OCI-LY3 (cell line): ENCODE data around the gene FAAP20.

ENCODE experiments used
- EZH2phosphoT487 ChIP-seq: fragments of 200-600 bp; shearing (Covaris generic); IDR thresholded peaks from 2 replicates; pipeline ENCODE4 v1.6.1; 2018; ENCODE audit warnings: antibody characterized with exemption, mixed run types, low read depth
- TF ChIP-seq, protein P1 (sequence below): fragments of 200-600, 300-600 bp; sonication (generic); IDR thresholded peaks from 2 replicates; pipeline ENCODE4 v1.5.1; 2014; ENCODE audit warnings: antibody characterized with exemption, low read length, low read depth

DNA sequence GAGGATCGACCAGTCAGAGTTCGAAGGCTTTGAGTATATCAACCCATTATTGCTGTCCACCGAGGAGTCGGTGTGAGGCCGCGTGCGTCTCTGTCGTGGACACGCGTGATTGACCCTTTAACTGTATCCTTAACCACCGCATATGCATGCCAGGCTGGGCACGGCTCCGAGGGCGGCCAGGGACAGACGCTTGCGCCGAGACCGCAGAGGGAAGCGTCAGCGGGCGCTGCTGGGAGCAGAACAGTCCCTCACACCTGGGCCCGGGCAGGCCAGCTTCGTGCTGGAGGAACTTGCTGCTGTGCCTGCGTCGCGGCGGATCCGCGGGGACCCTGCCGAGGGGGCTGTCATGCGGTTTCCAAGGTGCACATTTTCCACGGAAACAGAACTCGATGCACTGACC, 9.6 kb downstream of the FAAP20 start:
- TF ChIP-seq, protein P1, sequence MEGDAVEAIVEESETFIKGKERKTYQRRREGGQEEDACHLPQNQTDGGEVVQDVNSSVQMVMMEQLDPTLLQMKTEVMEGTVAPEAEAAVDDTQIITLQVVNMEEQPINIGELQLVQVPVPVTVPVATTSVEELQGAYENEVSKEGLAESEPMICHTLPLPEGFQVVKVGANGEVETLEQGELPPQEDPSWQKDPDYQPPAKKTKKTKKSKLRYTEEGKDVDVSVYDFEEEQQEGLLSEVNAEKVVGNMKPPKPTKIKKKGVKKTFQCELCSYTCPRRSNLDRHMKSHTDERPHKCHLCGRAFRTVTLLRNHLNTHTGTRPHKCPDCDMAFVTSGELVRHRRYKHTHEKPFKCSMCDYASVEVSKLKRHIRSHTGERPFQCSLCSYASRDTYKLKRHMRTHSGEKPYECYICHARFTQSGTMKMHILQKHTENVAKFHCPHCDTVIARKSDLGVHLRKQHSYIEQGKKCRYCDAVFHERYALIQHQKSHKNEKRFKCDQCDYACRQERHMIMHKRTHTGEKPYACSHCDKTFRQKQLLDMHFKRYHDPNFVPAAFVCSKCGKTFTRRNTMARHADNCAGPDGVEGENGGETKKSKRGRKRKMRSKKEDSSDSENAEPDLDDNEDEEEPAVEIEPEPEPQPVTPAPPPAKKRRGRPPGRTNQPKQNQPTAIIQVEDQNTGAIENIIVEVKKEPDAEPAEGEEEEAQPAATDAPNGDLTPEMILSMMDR: no peak
- no peak for TF ChIP-seq EZH2phosphoT487
